ENCODE measurements around the gene SEMA4C. TPM values are rescaled to one million over a fixed set of nuclear protein-coding genes. Genes with fewer than 3 reads are reported as not detected.

The SEMA4C gene
- total and polyA plus RNA-seq, 2 of the 4 experiments (the other 2 are of a cell fraction), result 15.8 to 24.3 TPM

DNA sequence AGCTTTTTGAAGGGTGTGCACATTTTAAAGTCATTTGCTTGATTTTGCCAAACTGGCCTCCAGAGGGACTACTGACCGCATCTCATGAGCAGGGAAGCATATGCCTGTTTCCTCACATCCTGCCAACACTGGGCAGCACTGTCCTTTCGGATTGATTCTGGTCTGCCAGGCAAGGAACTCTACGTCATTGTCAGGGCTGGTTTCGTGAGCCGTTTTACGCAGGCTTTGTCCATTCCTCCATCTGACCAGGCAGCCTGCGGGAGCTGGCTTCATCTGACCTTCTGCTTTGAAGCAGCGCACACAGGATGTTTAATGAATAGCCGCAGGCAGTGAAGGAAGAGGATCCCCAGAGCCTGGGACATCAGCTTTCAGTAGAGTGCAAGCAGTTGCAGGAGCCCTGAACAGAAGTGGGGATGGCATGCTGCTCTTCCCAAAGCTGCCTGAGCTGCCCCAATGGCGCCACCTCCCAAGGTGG, 46.3 kb upstream of the SEMA4C start:
- H3K9me1 ChIP-seq (ENCODE audit: insufficient read depth, low read length), result no peaks in the 10 kb centered on the region
- no peaks in the 10 kb centered on the region for H3K36me3 ChIP-seq (ENCODE audit: control insufficient read depth, insufficient read depth, low read length)
- peaks cover 31% of the 10 kb centered on the region; the same call in 1 of the 2 replicates for H3K27me3 ChIP-seq (ENCODE audit: control insufficient read depth, insufficient read depth, low read length)
- no peak overlapping the region for H3K4me3 ChIP-seq (ENCODE audit: insufficient read depth, low read depth, low read length)
- no peak overlapping the region for H4K5ac ChIP-seq (ENCODE audit: low read depth, low read length)
- H4K8ac ChIP-seq (ENCODE audit: low read depth in 2 of 2, low read length in 2 of 2), result no peak overlapping the region
- DNase-seq (no peak), ATAC-seq (ENCODE audit: low read depth) (no peak)
- dilution Hi-C loops (cut with HindIII; ENCODE audit: low sequenced_read_pairs, unreplicated experiment) (no loop called here), intact Hi-C loops (cut with micrococcal nuclease) (no loop called here), in situ Hi-C loops (cut with MboI; ENCODE audit: low sequenced_read_pairs) (no loop called here)
- TF ChIP-seq FOS (IDR thresholded peaks at IDR 0.05; ENCODE audit: low read depth, low read length) (no peak), BHLHE40 (IDR thresholded peaks at IDR 0.05; ENCODE audit: low read depth, low read length) (no peak), NFE2L2 (IDR thresholded peaks at IDR 0.05; ENCODE audit: low read depth, low read length) (no peak), CHD1 (IDR thresholded peaks at IDR 0.05; ENCODE audit: low read depth, low read length) (no peak), USF2 (IDR thresholded peaks at IDR 0.05; ENCODE audit: low read depth, low read length) (no peak)
- TF ChIP-seq, protein P1, sequence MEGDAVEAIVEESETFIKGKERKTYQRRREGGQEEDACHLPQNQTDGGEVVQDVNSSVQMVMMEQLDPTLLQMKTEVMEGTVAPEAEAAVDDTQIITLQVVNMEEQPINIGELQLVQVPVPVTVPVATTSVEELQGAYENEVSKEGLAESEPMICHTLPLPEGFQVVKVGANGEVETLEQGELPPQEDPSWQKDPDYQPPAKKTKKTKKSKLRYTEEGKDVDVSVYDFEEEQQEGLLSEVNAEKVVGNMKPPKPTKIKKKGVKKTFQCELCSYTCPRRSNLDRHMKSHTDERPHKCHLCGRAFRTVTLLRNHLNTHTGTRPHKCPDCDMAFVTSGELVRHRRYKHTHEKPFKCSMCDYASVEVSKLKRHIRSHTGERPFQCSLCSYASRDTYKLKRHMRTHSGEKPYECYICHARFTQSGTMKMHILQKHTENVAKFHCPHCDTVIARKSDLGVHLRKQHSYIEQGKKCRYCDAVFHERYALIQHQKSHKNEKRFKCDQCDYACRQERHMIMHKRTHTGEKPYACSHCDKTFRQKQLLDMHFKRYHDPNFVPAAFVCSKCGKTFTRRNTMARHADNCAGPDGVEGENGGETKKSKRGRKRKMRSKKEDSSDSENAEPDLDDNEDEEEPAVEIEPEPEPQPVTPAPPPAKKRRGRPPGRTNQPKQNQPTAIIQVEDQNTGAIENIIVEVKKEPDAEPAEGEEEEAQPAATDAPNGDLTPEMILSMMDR (conservative IDR thresholded peaks at IDR 0.05; ENCODE audit: low read depth, low read length), result no peak
- no peak overlapping the region for H2BK20ac ChIP-seq (ENCODE audit: low read depth, low read length)
- H3K14ac ChIP-seq (replicated peaks; ENCODE audit: low read depth, low read length), result no peak overlapping the region
- H3K4ac ChIP-seq (ENCODE audit: low read depth, low read length), result no peak overlapping the region
- no peak overlapping the region for H2BK5ac ChIP-seq (ENCODE audit: low read depth, low read length, poor library complexity, severe bottlenecking)
- H3K27ac ChIP-seq (ENCODE audit: insufficient read depth, low read length), result no peak overlapping the region
- H4K20me1 ChIP-seq (ENCODE audit: insufficient read depth, low read length), result no peaks in the 10 kb centered on the region
- H4K91ac ChIP-seq (ENCODE audit: insufficient read depth, low read depth, low read length), result no peak overlapping the region
- H2AK5ac ChIP-seq (ENCODE audit: low read depth, low read length), result no peak overlapping the region
- ChIA-PET CTCF (no interaction called here), POLR2A (ENCODE audit: unreplicated experiment) (no interaction called here)
- H3K23ac ChIP-seq (ENCODE audit: low read depth, low read length), result no peak overlapping the region
- no peaks in the 10 kb centered on the region for H3K4me1 ChIP-seq (ENCODE audit: control insufficient read depth, insufficient read depth, low read length)
- H2BK120ac ChIP-seq (ENCODE audit: low read depth, low read length), result no peak overlapping the region
- no peak overlapping the region for H3K9ac ChIP-seq (ENCODE audit: low read depth, low read length)
- peaks cover 18% of the 10 kb centered on the region for H3K9me3 ChIP-seq (ENCODE audit: control insufficient read depth, insufficient read depth, low read length)
- no peak overlapping the region for H3K18ac ChIP-seq (ENCODE audit: low read depth, low read length)
- H2AFZ ChIP-seq (replicated peaks; ENCODE audit: low read length, poor library complexity), result no peak overlapping the region
- no peak overlapping the region for H2BK15ac ChIP-seq (ENCODE audit: low read depth, low read length)
- no TSS peak for BruUV-seq (replicated peaks)
- no peak overlapping the region for H3K56ac ChIP-seq (ENCODE audit: extremely low read depth, insufficient read depth, low read length)
- no peak overlapping the region for H3K4me2 ChIP-seq (ENCODE audit: low read depth, low read length)
- 66% methylated on average over 6 of the region's 10 CpGs; no CpG with 5 or more reads in 1 of the 2 experiments for WGBS, 2 experiments (ENCODE audit: extremely low coverage in 2 of 2, insufficient read length in 1 of 2)
- no peaks in the 10 kb centered on the region for H3K79me1 ChIP-seq (ENCODE audit: low read depth in 1 of 2, low read length in 2 of 2)
- H2AK9ac ChIP-seq (replicated peaks; ENCODE audit: low read depth, low read length, poor library complexity), result no peak overlapping the region
